Cardiac fibroblast (primary cell): ENCODE measurements around the gene ZER1.

Source experiments
- DNase-seq, 2 donors: peaks; one replicate each; pipeline versions ENCODE4 v3.0.0 to v3.0.0-alpha.2; 2010; ENCODE audit warnings: low read depth in 2 of 2
- H3K4me3 ChIP-seq, 2 donors: replicated peaks in 1 of 2; 1 replicate in 1 of 2; 2 replicates in 1 of 2; pipeline ENCODE4 v1.5.1; 2011; ENCODE audit warnings: low read depth in 2 of 2, low read length in 2 of 2, mild to moderate bottlenecking in 2 of 2, moderate library complexity in 1 of 2
- TF ChIP-seq, protein P1 (sequence below): IDR thresholded peaks from one replicate; pipeline ENCODE4 v1.5.1; 2011; ENCODE audit warnings: low read depth, mild to moderate bottlenecking, low read length, inconsistent platforms

Gene ZER1

GRCh38 chr9:128707446-128707845 is 64.3 kb downstream of the ZER1 start:
- DNase-seq: no peak
- TF ChIP-seq, protein P1, sequence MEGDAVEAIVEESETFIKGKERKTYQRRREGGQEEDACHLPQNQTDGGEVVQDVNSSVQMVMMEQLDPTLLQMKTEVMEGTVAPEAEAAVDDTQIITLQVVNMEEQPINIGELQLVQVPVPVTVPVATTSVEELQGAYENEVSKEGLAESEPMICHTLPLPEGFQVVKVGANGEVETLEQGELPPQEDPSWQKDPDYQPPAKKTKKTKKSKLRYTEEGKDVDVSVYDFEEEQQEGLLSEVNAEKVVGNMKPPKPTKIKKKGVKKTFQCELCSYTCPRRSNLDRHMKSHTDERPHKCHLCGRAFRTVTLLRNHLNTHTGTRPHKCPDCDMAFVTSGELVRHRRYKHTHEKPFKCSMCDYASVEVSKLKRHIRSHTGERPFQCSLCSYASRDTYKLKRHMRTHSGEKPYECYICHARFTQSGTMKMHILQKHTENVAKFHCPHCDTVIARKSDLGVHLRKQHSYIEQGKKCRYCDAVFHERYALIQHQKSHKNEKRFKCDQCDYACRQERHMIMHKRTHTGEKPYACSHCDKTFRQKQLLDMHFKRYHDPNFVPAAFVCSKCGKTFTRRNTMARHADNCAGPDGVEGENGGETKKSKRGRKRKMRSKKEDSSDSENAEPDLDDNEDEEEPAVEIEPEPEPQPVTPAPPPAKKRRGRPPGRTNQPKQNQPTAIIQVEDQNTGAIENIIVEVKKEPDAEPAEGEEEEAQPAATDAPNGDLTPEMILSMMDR: no peak
- no peak overlapping the region for H3K4me3 ChIP-seq

DNA sequence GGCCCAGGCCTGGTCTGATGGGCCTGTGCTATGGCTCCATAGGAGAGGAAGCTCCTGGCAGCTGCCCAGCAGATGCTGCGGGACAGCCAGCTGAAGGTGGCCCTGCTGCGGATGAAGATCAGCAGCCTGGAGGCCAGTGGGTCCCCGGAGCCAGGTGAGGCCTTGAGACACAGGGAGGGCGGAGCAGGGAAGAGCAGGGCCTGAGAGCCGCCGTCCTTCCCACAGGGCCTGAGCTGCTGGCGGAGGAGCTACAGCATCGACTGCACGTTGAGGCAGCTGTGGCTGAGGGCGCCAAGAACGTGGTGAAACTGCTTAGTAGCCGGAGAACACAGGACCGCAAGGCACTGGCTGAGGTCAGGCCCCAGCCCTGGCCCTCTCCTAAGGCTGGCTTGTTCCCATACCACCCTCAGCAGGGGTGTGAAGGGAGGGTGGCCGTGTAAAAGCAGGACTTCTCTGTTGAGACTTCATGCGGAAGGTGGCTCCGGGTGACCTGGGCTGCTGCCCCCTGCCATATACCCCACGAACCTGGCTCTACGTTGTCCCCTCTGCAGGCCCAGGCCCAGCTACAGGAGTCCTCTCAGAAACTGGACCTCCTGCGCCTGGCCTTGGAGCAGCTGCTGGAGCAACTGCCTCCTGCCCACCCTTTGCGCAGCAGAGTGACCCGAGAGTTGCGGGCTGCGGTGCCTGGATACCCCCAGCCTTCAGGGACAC is 64.9 kb downstream of the ZER1 start:
- TF ChIP-seq, protein P1: no peak
- H3K4me3 ChIP-seq: no peak overlapping the region
- no peak for DNase-seq

- TF ChIP-seq, protein P1: no peak
Observed at GRCh38 chr9:128706045-128706444, 65.7 kb downstream of the ZER1 start.

GRCh38 chr9:128705051-128705965 is 66.4 kb downstream of the ZER1 start:
- TF ChIP-seq, protein P1: no peak

More at GRCh38 chr9:128706045-128706444, 65.7 kb downstream of the ZER1 start:
- no peak for DNase-seq
- no peak overlapping the region for H3K4me3 ChIP-seq

GRCh38 chr9:128704356-128704670 is 67.4 kb downstream of the ZER1 start:
- TF ChIP-seq, protein P1: no peak
- DNase-seq: no peak
- H3K4me3 ChIP-seq: no peak overlapping the region

More at GRCh38 chr9:128705051-128705965, 66.4 kb downstream of the ZER1 start:
- no peak for DNase-seq
- H3K4me3 ChIP-seq: no peak overlapping the region

- peak overlapping the region in 1 of 2 donors; percentile 56 for H3K4me3 ChIP-seq
- no peak for DNase-seq
- TF ChIP-seq, protein P1: no peak
Observed at GRCh38 chr9:128703616-128704355, 67.9 kb downstream of the ZER1 start.
